ENCODE data around the gene PDX1. TPM values are rescaled to one million over a fixed set of nuclear protein-coding genes. Genes with fewer than 3 reads are reported as not detected.
A peak's percentile ranks its signal among the peaks of the same experiment; 100 is the strongest.

The PDX1 gene
- total RNA-seq, 1 donor from 2014 or later: not detected

GRCh38 chr13:27918041-27918917, 1.5 kb upstream of the PDX1 start:
- DNase-seq (ENCODE audit: low spot score): no peak
- intact Hi-C loops (cut with micrococcal nuclease): no loop called here

GRCh38 chr13:27918918-27919658, 712 bp upstream of the PDX1 start:
- Mint-ChIP-seq H3K27me3 (ENCODE audit: low read depth) (peaks cover 78% of the 10 kb centered on the region), H3K36me3 (ENCODE audit: low read depth) (no peaks in the 10 kb centered on the region), H3K4me3 (ENCODE audit: low read depth) (no peak overlapping the region), H3K9me3 (no peaks in the 10 kb centered on the region), H3K27ac (no peak overlapping the region), H3K4me1 (ENCODE audit: low read depth) (peaks cover 8% of the 10 kb centered on the region)
- intact Hi-C loops (cut with micrococcal nuclease): no loop called here
- DNase-seq (ENCODE audit: low spot score): no peak

More at GRCh38 chr13:27918041-27918917, 1.5 kb upstream of the PDX1 start:
- Mint-ChIP-seq H3K36me3 (ENCODE audit: low read depth) (no peaks in the 10 kb centered on the region), H3K4me3 (ENCODE audit: low read depth) (no peak overlapping the region), H3K4me1 (ENCODE audit: low read depth) (peaks cover 8% of the 10 kb centered on the region), H3K27me3 (ENCODE audit: low read depth) (peaks cover 77% of the 10 kb centered on the region), H3K9me3 (no peaks in the 10 kb centered on the region), H3K27ac (no peak overlapping the region)

- Mint-ChIP-seq H3K4me3 (ENCODE audit: low read depth) (no peak overlapping the region), H3K27ac (no peak overlapping the region), H3K9me3 (no peaks in the 10 kb centered on the region), H3K4me1 (ENCODE audit: low read depth) (peaks cover 8% of the 10 kb centered on the region), H3K27me3 (ENCODE audit: low read depth) (peaks cover 77% of the 10 kb centered on the region), H3K36me3 (ENCODE audit: low read depth) (no peaks in the 10 kb centered on the region)
- intact Hi-C loops (cut with micrococcal nuclease): no loop called here
- no peak for DNase-seq (ENCODE audit: low spot score)
These were observed 204 bp upstream of the PDX1 start for GRCh38 chr13:27919659-27919933.

GRCh38 chr13:27920677-27921420, 1.0 kb downstream of the PDX1 start:
- Mint-ChIP-seq H3K4me3 (ENCODE audit: low read depth) (peak overlapping the region; percentile 41), H3K4me1 (ENCODE audit: low read depth) (peaks cover 8% of the 10 kb centered on the region), H3K27me3 (ENCODE audit: low read depth) (peaks cover 80% of the 10 kb centered on the region), H3K27ac (no peak overlapping the region), H3K9me3 (no peaks in the 10 kb centered on the region), H3K36me3 (ENCODE audit: low read depth) (no peaks in the 10 kb centered on the region)
- intact Hi-C loops (cut with micrococcal nuclease): no loop called here
- no peak for DNase-seq (ENCODE audit: low spot score)

- Mint-ChIP-seq H3K27me3 (ENCODE audit: low read depth) (peaks cover 84% of the 10 kb centered on the region), H3K9me3 (no peaks in the 10 kb centered on the region), H3K4me1 (ENCODE audit: low read depth) (peaks cover 8% of the 10 kb centered on the region), H3K4me3 (ENCODE audit: low read depth) (no peak overlapping the region), H3K27ac (no peak overlapping the region), H3K36me3 (ENCODE audit: low read depth) (no peaks in the 10 kb centered on the region)
- intact Hi-C loops (cut with micrococcal nuclease): no loop called here
- no peak for DNase-seq (ENCODE audit: low spot score)
These were observed 1.7 kb downstream of the PDX1 start for GRCh38 chr13:27921421-27921960.

GRCh38 chr13:27921961-27922882, 2.4 kb downstream of the PDX1 start:
- Mint-ChIP-seq H3K4me3 (ENCODE audit: low read depth) (no peak overlapping the region), H3K4me1 (ENCODE audit: low read depth) (peaks cover 10% of the 10 kb centered on the region), H3K9me3 (no peaks in the 10 kb centered on the region), H3K36me3 (ENCODE audit: low read depth) (no peaks in the 10 kb centered on the region), H3K27me3 (ENCODE audit: low read depth) (peaks cover 85% of the 10 kb centered on the region), H3K27ac (no peak overlapping the region)
- intact Hi-C loops (cut with micrococcal nuclease): loop anchor here (2.0 kb wide), 2 partner anchors 45 to 55 kb away; no protein-coding TSS in a partner anchor
- no peak for DNase-seq (ENCODE audit: low spot score)

GRCh38 chr13:27922883-27923612, 3.2 kb downstream of the PDX1 start:
- Mint-ChIP-seq H3K27ac (peak overlapping the region; percentile 16), H3K36me3 (ENCODE audit: low read depth) (no peaks in the 10 kb centered on the region), H3K27me3 (ENCODE audit: low read depth) (peaks cover 86% of the 10 kb centered on the region), H3K9me3 (no peaks in the 10 kb centered on the region), H3K4me3 (ENCODE audit: low read depth) (no peak overlapping the region), H3K4me1 (ENCODE audit: low read depth) (peaks cover 9% of the 10 kb centered on the region)
- no peak for DNase-seq (ENCODE audit: low spot score)
- intact Hi-C loops (cut with micrococcal nuclease): loop anchor here (2.0 kb wide), 2 partner anchors 44 to 54 kb away; no protein-coding TSS in a partner anchor

GRCh38 chr13:27923794-27924528, 4.2 kb downstream of the PDX1 start:
- intact Hi-C loops (cut with micrococcal nuclease): loop anchor here (2.0 kb wide), 3 partner anchors 43 to 131 kb away; partner anchors contain the start of gene GSX1
- no peaks in the 10 kb centered on the region for H3K9me3 Mint-ChIP-seq
- peaks cover 9% of the 10 kb centered on the region for H3K4me1 Mint-ChIP-seq (ENCODE audit: low read depth)
- no peak overlapping the region for H3K4me3 Mint-ChIP-seq (ENCODE audit: low read depth)
- H3K27ac Mint-ChIP-seq: peak overlapping the region; percentile 16
- DNase-seq (ENCODE audit: low spot score): no peak
- no peaks in the 10 kb centered on the region for H3K36me3 Mint-ChIP-seq (ENCODE audit: low read depth)
- peaks cover 85% of the 10 kb centered on the region for H3K27me3 Mint-ChIP-seq (ENCODE audit: low read depth)

GRCh38 chr13:27924529-27925141, 4.8 kb downstream of the PDX1 start:
- no peaks in the 10 kb centered on the region for H3K36me3 Mint-ChIP-seq (ENCODE audit: low read depth)
- H3K4me3 Mint-ChIP-seq (ENCODE audit: low read depth): no peak overlapping the region
- peaks cover 86% of the 10 kb centered on the region for H3K27me3 Mint-ChIP-seq (ENCODE audit: low read depth)
- intact Hi-C loops (cut with micrococcal nuclease): loop anchor here (2.0 kb wide), 1 partner anchor 132 kb away; the partner anchor contains the start of gene GSX1
- H3K27ac Mint-ChIP-seq: no peak overlapping the region
- no peak for DNase-seq (ENCODE audit: low spot score)
- H3K4me1 Mint-ChIP-seq (ENCODE audit: low read depth): peaks cover 9% of the 10 kb centered on the region
- H3K9me3 Mint-ChIP-seq: no peaks in the 10 kb centered on the region

- intact Hi-C loops (cut with micrococcal nuclease): loop anchor here (2.0 kb wide), 1 partner anchor 133 kb away; the partner anchor contains the start of gene GSX1
- no peak overlapping the region for H3K27ac Mint-ChIP-seq
- H3K4me3 Mint-ChIP-seq (ENCODE audit: low read depth): no peak overlapping the region
- H3K36me3 Mint-ChIP-seq (ENCODE audit: low read depth): no peaks in the 10 kb centered on the region
- H3K9me3 Mint-ChIP-seq: no peaks in the 10 kb centered on the region
- no peak for DNase-seq (ENCODE audit: low spot score)
- peaks cover 8% of the 10 kb centered on the region for H3K4me1 Mint-ChIP-seq (ENCODE audit: low read depth)
- peaks cover 91% of the 10 kb centered on the region for H3K27me3 Mint-ChIP-seq (ENCODE audit: low read depth)
These were observed 5.6 kb downstream of the PDX1 start for GRCh38 chr13:27925220-27925991.
